Central memory CD4-positive, alpha-beta T cell (primary cell): Measurements from ENCODE around the gene LATS2.
"Not testable (repeated sequence)": the region's sequence is repeated elsewhere in the genome, so short reads cannot be mapped to it uniquely, and the experiment has no call there.

Source experiments
- DNase-seq: peaks from one replicate; pipeline ENCODE4 v3.0.0; 2022

Gene LATS2

GRCh38 chr13:20953245-20953931 lies 108.0 kb downstream of the LATS2 start:
- DNase-seq: no peak

DNA sequence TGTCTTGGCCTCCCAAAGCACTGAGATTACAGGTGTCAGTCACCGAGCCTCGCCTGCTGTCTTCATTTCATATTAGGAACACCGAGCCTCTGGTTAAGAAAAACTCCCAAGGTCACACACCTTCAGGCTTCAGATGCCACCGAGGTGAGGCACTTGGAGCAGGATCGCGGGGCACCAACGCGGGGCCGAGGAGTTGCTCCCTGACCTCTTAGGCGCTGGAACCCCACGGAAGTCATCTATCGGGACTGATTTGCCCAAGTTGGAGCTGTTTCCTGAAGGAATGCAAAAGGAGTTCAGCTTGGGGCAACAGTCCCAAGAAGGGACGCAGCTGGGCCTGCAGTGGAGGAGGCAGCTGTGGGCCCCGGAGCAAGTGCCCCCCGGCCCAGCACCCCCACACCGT lies 108.5 kb downstream of the LATS2 start:
- DNase-seq: no peak

- DNase-seq: not testable (repeated sequence)
These were observed 113.4 kb downstream of the LATS2 start for GRCh38 chr13:20948001-20948400.

DNA sequence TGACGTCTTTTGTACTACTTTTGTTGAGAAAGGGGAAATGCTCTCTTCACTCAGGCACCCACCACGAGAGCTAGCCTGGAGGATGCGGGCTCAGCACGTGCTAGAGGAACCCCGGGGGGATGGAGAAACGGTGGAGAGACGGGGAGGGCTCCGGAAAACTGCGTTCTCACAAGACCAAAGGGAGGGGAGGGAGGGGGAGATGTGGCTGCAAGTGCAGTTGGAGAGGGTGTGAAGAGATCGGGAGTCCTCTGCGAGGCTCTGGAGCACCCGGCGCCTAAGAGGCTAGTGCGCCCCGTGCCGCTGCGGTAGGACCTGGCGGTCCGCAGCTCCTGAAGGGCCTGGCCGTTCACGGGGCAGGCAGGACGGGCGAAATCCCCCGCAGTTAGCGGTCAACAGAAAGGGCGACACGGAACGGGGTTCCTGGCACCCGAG lies 115.4 kb downstream of the LATS2 start:
- no peak for DNase-seq

DNA sequence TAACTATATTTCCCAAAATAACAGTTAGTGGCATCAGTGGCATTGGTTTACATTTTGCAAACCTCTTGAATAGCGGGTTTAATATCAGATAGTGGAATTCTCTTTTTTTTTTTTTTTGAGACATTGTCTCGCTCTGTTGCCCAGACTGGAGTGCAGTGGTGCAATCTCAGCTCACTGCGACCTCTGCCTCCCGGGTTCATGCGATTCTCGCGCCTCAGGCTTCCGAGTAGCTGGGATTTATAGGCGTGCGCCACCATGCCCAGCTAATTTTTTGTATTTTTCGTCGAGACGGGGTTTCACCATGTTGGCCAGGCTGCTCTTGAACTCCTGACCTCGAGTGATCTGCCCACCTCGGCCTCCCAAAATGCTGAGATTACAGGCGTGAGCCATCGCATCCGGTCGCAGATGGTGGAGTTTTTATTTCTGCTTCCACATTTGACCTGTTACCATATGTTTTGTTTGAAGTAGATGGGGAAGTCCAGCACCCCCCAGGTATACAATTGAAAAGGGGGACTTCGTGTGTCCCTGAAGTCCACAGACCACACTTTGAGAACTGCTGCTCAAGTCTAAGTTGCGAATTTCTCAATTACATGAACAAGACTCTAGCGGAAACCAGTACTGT lies 118.3 kb downstream of the LATS2 start:
- no peak for DNase-seq

DNA sequence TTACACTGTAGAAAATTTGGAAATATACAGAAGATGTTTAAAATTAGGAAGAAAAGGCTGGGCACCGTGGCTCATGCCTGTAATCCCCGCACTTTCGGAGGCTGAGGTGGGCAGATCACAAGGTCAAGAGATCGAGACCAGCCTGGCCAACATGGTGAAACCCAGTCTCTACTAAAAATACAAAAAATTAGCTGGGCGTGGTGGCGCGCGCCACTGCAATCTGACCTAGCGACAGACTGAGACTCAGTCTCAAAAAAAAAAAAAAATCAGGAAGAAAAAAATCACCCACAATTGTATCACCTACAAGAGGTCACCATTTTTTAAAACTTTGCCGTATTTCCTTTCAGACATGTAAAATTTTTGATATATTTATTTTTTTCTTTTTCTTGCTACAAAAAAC lies 120.9 kb downstream of the LATS2 start:
- not testable (repeated sequence) for DNase-seq

DNA sequence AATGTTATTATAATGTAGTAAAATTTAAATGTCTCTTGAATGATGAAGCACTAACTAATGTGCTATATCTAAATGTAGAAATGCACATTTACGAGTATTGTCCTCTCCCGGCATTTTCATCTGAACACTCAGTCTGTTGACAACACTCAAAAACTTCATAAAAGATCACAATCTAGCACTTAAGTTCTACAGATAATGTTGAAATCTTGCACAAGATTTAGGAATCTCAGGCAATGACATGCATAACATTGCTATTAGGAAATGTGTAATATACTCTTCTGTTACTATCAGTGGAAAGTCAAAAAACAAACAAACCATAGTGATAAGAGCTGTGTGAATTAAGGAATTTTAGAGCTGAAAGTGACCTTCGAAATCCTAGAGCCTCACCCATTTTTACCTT lies 121.3 kb downstream of the LATS2 start:
- DNase-seq: no peak

- DNase-seq: no peak
These were observed 121.7 kb downstream of the LATS2 start for GRCh38 chr13:20939662-20940061.

- no peak for DNase-seq
These were observed 123.1 kb downstream of the LATS2 start for GRCh38 chr13:20938302-20938701.

GRCh38 chr13:20927596-20928257 lies 133.7 kb downstream of the LATS2 start:
- no peak for DNase-seq

GRCh38 chr13:20925395-20925790 lies 136.0 kb downstream of the LATS2 start:
- DNase-seq: not testable (repeated sequence)

- DNase-seq: peak; percentile 49
These were observed 136.5 kb downstream of the LATS2 start for GRCh38 chr13:20924758-20925394.

DNA sequence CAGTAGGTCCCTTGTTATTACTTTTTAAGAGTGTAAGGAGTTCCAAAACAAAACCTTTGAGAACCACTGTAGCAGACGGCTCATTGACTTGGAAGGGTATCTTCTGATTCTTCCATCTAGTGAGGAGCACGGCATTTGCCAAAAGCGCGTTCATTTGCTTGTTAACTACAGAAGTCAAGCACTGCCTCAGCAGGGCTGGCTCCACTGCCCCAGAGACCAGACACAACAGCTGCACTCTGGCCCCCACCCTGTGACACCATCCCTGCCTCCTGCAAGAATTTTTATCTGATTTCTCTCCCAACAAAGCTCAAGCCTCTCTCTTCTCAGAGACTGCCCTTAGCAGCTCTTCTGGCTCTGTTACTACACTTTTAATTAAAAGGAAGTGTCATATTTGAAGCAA lies 138.1 kb downstream of the LATS2 start:
- no peak for DNase-seq
